Type B pancreatic cell (in vitro differentiated cells): Measurements from ENCODE around the gene NCK2. TPM values are rescaled to one million over a fixed set of nuclear protein-coding genes. Genes with fewer than 3 reads are reported as not detected.

Source experiments
- DNase-seq: peaks from one replicate; pipeline ENCODE4 v3.0.0; 2021; ENCODE audit warnings: mixed read lengths; ENCODE audit not compliant: unreplicated experiment; ENCODE audit errors: extremely low spot score
- H3K27ac Mint-ChIP-seq: 2 replicates; pipeline ENCODE4 v1.8.0; 2021; ENCODE audit warnings: mild to moderate bottlenecking, mixed read lengths
- H3K27me3 Mint-ChIP-seq: 2 replicates; pipeline ENCODE4 v1.8.0; 2021; ENCODE audit warnings: mixed read lengths
- H3K36me3 Mint-ChIP-seq: 2 replicates; pipeline ENCODE4 v1.8.0; 2021; ENCODE audit warnings: mixed read lengths
- H3K4me1 Mint-ChIP-seq: one replicate; pipeline ENCODE4 v1.8.0; 2021; ENCODE audit warnings: mixed read lengths; ENCODE audit not compliant: unreplicated experiment
- H3K4me3 Mint-ChIP-seq: 2 replicates; pipeline ENCODE4 v1.8.0; 2021; ENCODE audit warnings: mild to moderate bottlenecking, mixed read lengths
- H3K9me3 Mint-ChIP-seq: 2 replicates; pipeline ENCODE4 v1.8.0; 2021; ENCODE audit warnings: mixed read lengths
- total RNA-seq: library from RNA; stranded (reverse); gene quantifications from 2 replicates; pipeline ENCODE4 v1.2.1, GENCODE V29; 2021; ENCODE audit warnings: low replicate concordance
- TF ChIP-seq, protein P1 (sequence below): fragments of 200-600 bp; sonication (generic); conservative IDR thresholded peaks from 2 replicates; pipeline ENCODE4 v1.5.0; 2021; ENCODE audit warnings: antibody characterized with exemption, mild to moderate bottlenecking

Gene NCK2
- total RNA-seq, 1 donor from 2014 or later: 86.4 TPM

DNA sequence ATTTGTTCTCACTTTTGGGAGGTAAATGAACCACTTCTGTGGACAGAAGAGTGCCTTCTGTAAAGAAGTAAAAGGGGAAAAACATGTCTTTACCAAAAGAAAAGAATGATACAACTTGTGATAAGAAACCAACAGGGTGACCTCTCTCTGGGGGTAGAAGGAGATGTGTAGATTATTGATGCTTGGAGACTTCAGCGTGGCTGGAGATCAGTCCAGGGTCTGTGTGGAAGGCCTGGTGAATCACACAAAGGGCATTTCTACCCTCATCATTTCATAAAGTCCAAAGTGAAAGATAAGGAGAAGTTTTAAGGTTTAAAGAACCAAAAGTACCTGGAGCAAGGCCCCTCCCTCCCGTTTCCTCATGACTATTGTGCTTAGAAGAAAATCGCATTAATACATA is 142.5 kb downstream of the NCK2 start:
- TF ChIP-seq, protein P1, sequence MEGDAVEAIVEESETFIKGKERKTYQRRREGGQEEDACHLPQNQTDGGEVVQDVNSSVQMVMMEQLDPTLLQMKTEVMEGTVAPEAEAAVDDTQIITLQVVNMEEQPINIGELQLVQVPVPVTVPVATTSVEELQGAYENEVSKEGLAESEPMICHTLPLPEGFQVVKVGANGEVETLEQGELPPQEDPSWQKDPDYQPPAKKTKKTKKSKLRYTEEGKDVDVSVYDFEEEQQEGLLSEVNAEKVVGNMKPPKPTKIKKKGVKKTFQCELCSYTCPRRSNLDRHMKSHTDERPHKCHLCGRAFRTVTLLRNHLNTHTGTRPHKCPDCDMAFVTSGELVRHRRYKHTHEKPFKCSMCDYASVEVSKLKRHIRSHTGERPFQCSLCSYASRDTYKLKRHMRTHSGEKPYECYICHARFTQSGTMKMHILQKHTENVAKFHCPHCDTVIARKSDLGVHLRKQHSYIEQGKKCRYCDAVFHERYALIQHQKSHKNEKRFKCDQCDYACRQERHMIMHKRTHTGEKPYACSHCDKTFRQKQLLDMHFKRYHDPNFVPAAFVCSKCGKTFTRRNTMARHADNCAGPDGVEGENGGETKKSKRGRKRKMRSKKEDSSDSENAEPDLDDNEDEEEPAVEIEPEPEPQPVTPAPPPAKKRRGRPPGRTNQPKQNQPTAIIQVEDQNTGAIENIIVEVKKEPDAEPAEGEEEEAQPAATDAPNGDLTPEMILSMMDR: no peak
- Mint-ChIP-seq H3K36me3 (peaks cover 53% of the 10 kb centered on the region), H3K4me1 (peaks cover 39% of the 10 kb centered on the region), H3K9me3 (peaks cover 13% of the 10 kb centered on the region), H3K27me3 (no peaks in the 10 kb centered on the region), H3K4me3 (no peak overlapping the region), H3K27ac (no peak overlapping the region)
- no peak for DNase-seq

GRCh38 chr2:105888625-105889024 is 143.9 kb downstream of the NCK2 start:
- Mint-ChIP-seq H3K9me3 (peaks cover 13% of the 10 kb centered on the region), H3K4me1 (peaks cover 26% of the 10 kb centered on the region), H3K4me3 (no peak overlapping the region), H3K36me3 (peaks cover 42% of the 10 kb centered on the region), H3K27ac (no peak overlapping the region), H3K27me3 (no peaks in the 10 kb centered on the region)
- TF ChIP-seq, protein P1: no peak
- DNase-seq: no peak

GRCh38 chr2:105889046-105889445 is 144.3 kb downstream of the NCK2 start:
- no peaks in the 10 kb centered on the region for H3K27me3 Mint-ChIP-seq
- peaks cover 25% of the 10 kb centered on the region for H3K4me1 Mint-ChIP-seq
- H3K27ac Mint-ChIP-seq: no peak overlapping the region
- peaks cover 13% of the 10 kb centered on the region for H3K9me3 Mint-ChIP-seq
- H3K4me3 Mint-ChIP-seq: no peak overlapping the region
- H3K36me3 Mint-ChIP-seq: peaks cover 43% of the 10 kb centered on the region
- TF ChIP-seq, protein P1: no peak
- DNase-seq: no peak

DNA sequence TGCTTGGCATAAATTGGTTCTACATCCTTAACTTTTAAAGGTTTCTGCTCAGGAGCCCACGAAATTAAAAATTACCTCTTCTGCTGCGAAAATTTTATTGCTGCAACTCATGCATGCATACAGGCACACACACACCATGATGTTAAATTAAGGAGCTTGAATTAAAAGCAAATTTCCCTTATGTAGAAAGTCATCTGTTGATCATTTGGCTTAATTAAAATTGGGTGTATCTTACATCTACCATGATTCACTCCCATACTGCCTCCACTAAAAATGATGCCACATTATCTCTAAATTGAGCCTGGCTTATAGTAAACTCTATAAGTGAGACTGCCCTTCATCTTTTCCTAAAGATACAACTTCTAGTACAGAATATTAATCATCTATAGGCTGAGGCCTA is 145.4 kb downstream of the NCK2 start:
- Mint-ChIP-seq H3K4me3 (no peak overlapping the region), H3K9me3 (peaks cover 13% of the 10 kb centered on the region), H3K27me3 (no peaks in the 10 kb centered on the region), H3K36me3 (peaks cover 48% of the 10 kb centered on the region), H3K4me1 (peaks cover 25% of the 10 kb centered on the region), H3K27ac (no peak overlapping the region)
- TF ChIP-seq, protein P1: no peak
- no peak for DNase-seq

DNA sequence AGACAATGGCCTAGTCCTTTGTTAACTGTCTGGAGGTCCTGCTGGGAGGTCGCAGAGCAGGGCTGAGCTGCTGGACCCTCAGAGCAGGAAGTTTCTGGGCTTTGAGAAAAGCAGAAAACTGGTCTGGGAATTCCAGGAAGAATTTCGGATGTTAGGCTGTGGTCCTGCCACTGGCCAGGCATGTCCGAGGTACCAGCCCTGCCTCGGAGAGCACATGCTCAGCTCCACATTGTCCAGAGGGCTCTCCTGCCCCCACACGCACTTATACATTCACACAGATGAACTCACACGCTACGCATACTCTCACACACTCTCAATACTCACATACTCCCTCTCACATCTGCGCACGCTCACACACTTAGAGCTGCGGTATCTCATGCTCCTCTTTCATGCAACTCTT is 146.1 kb downstream of the NCK2 start:
- no peak overlapping the region for H3K4me3 Mint-ChIP-seq
- H3K4me1 Mint-ChIP-seq: peaks cover 25% of the 10 kb centered on the region
- no peaks in the 10 kb centered on the region for H3K27me3 Mint-ChIP-seq
- peaks cover 13% of the 10 kb centered on the region for H3K9me3 Mint-ChIP-seq
- no peak overlapping the region for H3K27ac Mint-ChIP-seq
- DNase-seq: no peak
- TF ChIP-seq, protein P1: no peak
- H3K36me3 Mint-ChIP-seq: peaks cover 54% of the 10 kb centered on the region
